Right lobe of liver (tissue), 6 donors: ENCODE results near the gene DMAC2L. TPM values are rescaled to one million over a fixed set of nuclear protein-coding genes. Genes with fewer than 3 reads are reported as not detected.

Experiments
- ATAC-seq, 4 donors: fragments of 200-7000 bp; cut with Tn5 transposase; one replicate each; pipeline ENCODE4 v1.9.1; 2020; ENCODE audit warnings: mild to moderate bottlenecking in 4 of 4, moderate library complexity in 4 of 4
- DNase-seq, 3 donors: peaks; one replicate each; pipeline ENCODE4 v3.0.0-alpha.2; 2020
- H3K27ac ChIP-seq, 3 donors: fragments of 200-600 bp; one replicate each; pipeline ENCODE4 v1.8.0; 2022
- H3K27me3 ChIP-seq, 2 donors: fragments of 200-600 bp; one replicate each; pipeline ENCODE4 v1.8.0; 2022
- H3K36me3 ChIP-seq, 4 donors: fragments of 200-600 bp; sonication (generic) in 1 of 4; one replicate each; pipeline versions ENCODE4 v1.5.1 to v1.8.0; 2017 to 2022; ENCODE audit warnings: control low read depth in 1 of 4
- H3K4me1 ChIP-seq, 4 donors: fragments of 200-600 bp; sonication (generic) in 1 of 4; one replicate each; pipeline versions ENCODE4 v1.5.1 to v1.8.0; 2017 to 2022; ENCODE audit warnings: control low read depth in 1 of 4
- H3K4me3 ChIP-seq, 3 donors: fragments of 200-600 bp; one replicate each; pipeline ENCODE4 v1.8.0; 2022
- H3K9me3 ChIP-seq, 4 donors: fragments of 200-600 bp; sonication (generic) in 1 of 4; one replicate each; pipeline versions ENCODE4 v1.5.1 to v1.8.0; 2017 to 2022; ENCODE audit warnings: control low read depth in 1 of 4
- CTCF ChIP-seq, 4 donors: fragments of 200-600 bp in 3 of 4; fragments of 450-650 bp in 1 of 4; IDR thresholded peaks; one replicate each; pipeline versions ENCODE4 v1.5.1 to v1.8.0; 2016 to 2022; ENCODE audit warnings: antibody characterized with exemption in 4 of 4, mild to moderate bottlenecking in 2 of 4
- POLR2A ChIP-seq: fragments of 450-650 bp; IDR thresholded peaks from one replicate; pipeline ENCODE4 v1.6.1; 2017; ENCODE audit warnings: antibody characterized with exemption, mild to moderate bottlenecking
- WGBS: methylation state at CpG from one replicate; pipeline ENCODE4 v1.1.6; 2018; ENCODE audit warnings: low coverage, low lambda C conversion rate; ENCODE audit not compliant: insufficient coverage; ENCODE audit errors: missing lambda C conversion rate; 5-methylcytosine and 5-hydroxymethylcytosine counted together
- intact Hi-C, 2 donors: fragments of 100-400 bp; cut with DNase I; formaldehyde crosslinking; loops; one replicate each; pipeline versions ENCODE4 v1.11.2 to v1.14.1; 2022
- total RNA-seq, 6 experiments: library from RNA; depleted of rRNA in 2 of 6; stranded (reverse); fragments of >200 nt in 2 of 6; fragmentation: NEBNext Ultra II Directional in 3 of 6; extraction: Animal tissue kit (Norgen Biotek cat#: 25700) in 3 of 6; gene quantifications; one replicate each; pipeline versions ENCODE4 v1.1.0 to v1.2.4, GENCODE V29; 2016 to 2023
- donor health status: DM: no; HTN: yes; CAD: no.
- donor health status: DM: no; HTN: no; CAD: no.
- donor health status: DM: no; HTN: no; CAD: no.
- donor health status: DM: no; HTN: yes; CAD: no.
- donor health status: DM: no; HTN: yes; CAD: no.

DMAC2L gene
- total RNA-seq, 6 experiments from 2014 or later, result 4.1 to 10.9 (median 7.1) TPM

DNA sequence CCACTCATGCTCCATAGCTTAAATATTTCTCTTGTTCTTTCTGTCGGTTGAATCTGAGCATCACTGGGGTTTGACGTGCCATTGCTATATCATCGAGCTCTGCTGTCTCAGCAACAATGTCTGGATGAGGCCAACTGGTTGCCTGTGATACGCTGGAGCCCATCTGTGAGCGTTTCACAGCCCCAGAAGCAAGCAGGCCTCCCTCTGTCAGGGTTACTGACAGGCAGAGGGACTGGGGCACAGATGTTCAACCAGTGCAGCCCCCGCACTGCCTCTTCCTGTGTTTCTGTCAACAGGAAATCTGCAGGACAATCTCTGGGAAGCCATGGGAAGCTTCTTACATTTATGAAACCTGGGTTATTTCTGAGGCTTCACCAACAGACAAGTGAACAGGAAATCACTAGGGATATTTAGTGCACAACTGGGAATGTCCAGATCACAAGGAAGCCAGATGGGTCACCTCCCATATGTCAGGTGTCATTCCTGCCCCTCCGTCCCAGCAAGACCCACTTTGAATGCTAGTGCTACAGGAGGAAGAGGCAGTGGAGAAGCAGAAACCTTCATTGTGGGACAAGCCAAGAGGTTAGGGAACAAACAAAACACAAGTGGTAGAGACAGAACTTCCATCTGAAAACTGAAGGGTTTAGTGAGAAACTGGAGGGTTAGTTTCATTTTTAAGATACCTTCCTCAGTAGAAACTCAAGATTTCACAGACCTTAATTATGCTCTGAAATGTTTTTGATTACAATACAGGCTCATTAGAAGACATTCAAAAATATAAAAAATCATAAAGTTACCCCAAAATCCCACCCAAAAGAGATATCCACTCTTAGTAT is 24.1 kb downstream of the DMAC2L start:
- intact Hi-C loops, result no loop called here
- DNase-seq (peak in 2 of 3 donors; percentile 30 to 55), ATAC-seq (peak; percentile 52 to 79 (median 63))
- 43% methylated on average over 6 of the region's 7 CpGs for WGBS
- peaks cover 0 to 8% (median 0%) of the 10 kb centered on the region in 4 donors for H3K4me1 ChIP-seq
- H3K27me3 ChIP-seq, result no peaks in the 10 kb centered on the region
- no peak for TF ChIP-seq CTCF (IDR thresholded peaks at IDR 0.05)
- TF ChIP-seq POLR2A, result no peak
- no peaks in the 10 kb centered on the region for H3K9me3 ChIP-seq
- peak overlapping the region in 2 of 3 donors; percentile 3 to 69 for H3K27ac ChIP-seq
- H3K36me3 ChIP-seq, result no peaks in the 10 kb centered on the region
- H3K4me3 ChIP-seq, result no peak overlapping the region

DNA sequence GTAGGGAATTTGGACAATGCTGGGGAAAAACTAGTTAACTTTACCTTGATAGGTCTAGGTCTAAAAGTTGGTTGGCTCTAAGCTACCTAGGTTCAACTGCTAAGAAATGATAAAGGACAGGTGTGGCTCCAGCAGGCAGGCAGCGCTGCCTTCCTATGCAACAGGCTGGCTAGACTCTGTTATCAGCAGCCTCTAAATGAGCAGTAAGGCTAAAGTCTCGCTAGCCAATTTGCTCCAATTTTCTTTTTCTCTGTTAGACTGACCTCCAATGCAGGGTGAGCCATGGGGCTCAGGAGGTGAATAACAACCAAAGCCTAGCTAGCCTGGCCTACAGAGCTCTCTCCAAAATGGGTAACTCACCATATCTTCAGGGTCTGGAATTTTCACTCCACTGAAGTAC is 26.5 kb downstream of the DMAC2L start:
- H3K36me3 ChIP-seq, result no peaks in the 10 kb centered on the region
- intact Hi-C loops, result no loop called here
- ATAC-seq, result no peak
- no peaks in the 10 kb centered on the region for H3K9me3 ChIP-seq
- no peaks in the 10 kb centered on the region for H3K27me3 ChIP-seq
- no peak overlapping the region for H3K4me3 ChIP-seq
- H3K4me1 ChIP-seq, result peaks cover 0 to 18% (median 0%) of the 10 kb centered on the region in 4 donors
- no peak for DNase-seq
- no peak overlapping the region for H3K27ac ChIP-seq
- WGBS, result 100% methylated on average over 1 of the region's 2 CpGs
- TF ChIP-seq POLR2A (no peak), CTCF (IDR thresholded peaks at IDR 0.05) (no peak)

DNA sequence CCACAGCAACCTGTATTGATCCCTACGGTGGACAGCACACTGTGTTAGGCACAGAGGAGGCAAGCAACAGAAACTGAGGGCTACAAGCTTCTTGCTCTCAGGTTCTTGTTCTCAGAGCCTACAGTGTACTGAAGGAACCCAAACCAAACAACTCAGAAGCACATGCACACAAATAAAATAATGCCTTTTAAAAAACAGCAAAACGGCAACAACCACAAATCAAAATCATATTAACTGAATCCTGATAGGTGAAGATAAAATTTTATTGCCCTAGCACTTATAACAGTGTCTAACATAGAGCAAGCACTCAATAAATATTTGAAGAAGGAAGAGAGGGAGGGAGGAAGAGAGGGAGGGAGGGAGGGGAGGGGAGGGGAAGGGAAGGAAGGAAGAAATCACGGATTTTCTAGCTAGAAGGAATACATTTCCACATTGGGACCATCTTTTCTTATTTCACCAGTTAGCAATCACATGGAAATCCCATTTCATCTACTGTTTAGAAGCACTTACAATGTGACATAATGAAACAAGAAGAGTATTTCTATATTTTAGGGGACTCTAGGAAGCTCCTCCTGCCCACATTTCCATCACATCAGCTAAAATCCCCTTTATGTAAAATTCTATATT is 27.2 kb downstream of the DMAC2L start:
- DNase-seq (no peak), ATAC-seq (no peak)
- WGBS, result 27% methylated on average over 3 of the region's 3 CpGs
- Histone ChIP-seq H3K27me3 (no peaks in the 10 kb centered on the region), H3K9me3 (no peaks in the 10 kb centered on the region), H3K4me3 (no peak overlapping the region), H3K27ac (no peak overlapping the region), H3K4me1 (peaks cover 0 to 18% (median 0%) of the 10 kb centered on the region in 4 donors), H3K36me3 (no peaks in the 10 kb centered on the region)
- TF ChIP-seq POLR2A (no peak), CTCF (IDR thresholded peaks at IDR 0.05) (no peak)
- intact Hi-C loops, result no loop called here

DNA sequence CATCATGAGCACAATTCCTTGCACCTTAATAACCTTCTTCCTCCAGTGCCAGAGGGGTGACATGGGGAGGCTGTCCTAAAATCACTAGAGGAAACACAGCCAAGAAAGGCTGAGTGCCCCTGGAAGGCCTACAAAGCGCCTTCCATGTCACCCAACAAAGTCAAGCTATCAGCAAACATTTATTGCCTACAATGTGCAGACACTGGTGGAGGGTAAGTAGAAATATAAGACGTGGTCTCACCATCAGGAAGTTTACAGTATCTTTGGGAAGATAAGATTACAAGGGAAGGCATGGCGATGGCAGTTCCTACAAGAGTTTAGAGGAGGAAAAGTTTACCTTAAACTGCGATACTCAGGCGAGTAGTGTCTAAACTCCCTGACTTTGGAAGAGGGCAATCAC is 27.9 kb downstream of the DMAC2L start:
- ATAC-seq, result no peak
- no peaks in the 10 kb centered on the region for H3K36me3 ChIP-seq
- no peaks in the 10 kb centered on the region for H3K27me3 ChIP-seq
- TF ChIP-seq POLR2A, result no peak
- no peak for TF ChIP-seq CTCF (IDR thresholded peaks at IDR 0.05)
- intact Hi-C loops, result no loop called here
- WGBS, result 84% methylated on average over 5 of the region's 5 CpGs
- no peak overlapping the region for H3K4me3 ChIP-seq
- no peak for DNase-seq
- no peaks in the 10 kb centered on the region for H3K9me3 ChIP-seq
- H3K27ac ChIP-seq, result no peak overlapping the region
- H3K4me1 ChIP-seq, result peaks cover 0 to 17% (median 0%) of the 10 kb centered on the region in 4 donors
